HG03097 (cell line): ENCODE measurements around the gene SH3D21.

Experiments used
- ATAC-seq: cut with Tn5 transposase; IDR thresholded peaks from one replicate; pipeline ENCODE4 v1.9.1; 2021; ENCODE audit not compliant: unreplicated experiment, low FRiP score

The SH3D21 gene

DNA sequence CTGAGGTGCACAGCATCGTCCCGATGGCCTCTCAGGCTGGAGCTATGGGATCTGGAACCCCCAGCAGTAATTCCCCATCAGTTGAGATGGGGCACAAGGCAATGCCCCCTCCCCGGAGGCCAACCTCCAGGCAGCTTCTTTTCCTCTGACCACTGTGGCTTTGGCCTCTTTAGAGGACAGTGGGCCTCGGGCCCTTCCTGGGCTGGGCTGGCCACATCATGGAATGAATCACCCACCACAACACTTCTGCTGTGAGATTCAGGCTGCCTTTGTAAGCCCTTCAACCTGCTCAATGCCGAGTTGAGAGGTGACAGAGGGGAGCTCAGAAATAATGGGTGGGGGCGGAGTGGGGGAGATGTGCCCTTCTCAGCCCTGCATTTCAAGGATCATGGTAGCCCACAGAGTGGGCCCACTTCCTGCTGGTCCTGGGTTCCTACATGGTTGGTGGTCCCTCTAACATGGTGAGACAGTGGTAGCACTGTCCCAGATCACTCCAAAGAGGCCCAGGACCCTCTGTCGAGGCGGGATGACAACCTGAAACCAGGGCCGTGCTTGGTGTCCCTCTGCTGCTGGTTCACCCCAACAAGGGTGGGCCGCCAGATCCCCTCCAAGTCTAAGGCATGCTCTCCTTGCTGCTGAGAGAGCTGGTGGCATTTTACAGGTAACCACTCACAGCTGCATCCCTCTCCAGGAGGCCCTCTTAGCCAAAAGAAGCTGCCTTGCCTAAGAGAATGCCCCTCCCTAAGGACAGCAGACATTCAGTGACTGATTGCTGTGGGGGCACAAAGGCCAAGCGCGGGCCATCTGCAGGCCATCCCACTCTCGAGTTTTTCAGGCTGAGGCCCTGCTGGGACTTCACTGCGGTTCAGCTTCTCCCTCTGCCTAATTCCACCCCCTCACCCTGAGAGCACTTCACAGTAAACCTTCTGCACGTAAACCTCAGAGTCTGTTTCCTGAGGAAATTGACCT lies 47.0 kb downstream of the SH3D21 start:
- no peak for ATAC-seq

DNA sequence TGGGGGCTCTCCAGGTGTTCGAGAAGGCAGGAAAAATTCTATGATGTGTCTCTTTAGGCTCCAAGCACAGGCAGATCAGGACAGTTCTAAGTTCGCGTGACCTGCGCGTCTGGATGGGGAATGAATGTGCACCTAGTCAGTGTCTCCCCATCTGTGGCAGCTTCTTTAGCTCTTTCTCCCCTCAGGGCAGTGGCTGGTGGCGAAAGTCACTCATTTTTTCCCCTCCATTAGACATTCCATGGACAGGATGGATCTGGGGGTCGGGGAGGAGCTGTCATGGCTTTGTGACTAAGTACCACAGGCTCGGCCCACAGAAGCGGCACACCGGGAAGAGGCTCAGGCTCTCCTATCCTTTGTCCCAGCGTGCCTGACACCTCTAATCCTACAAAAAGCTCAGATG lies 48.3 kb downstream of the SH3D21 start:
- no peak for ATAC-seq

- ATAC-seq, result no peak
Measured at GRCh38 chr1:36355811-36356210, 49.6 kb downstream of the SH3D21 start.

- ATAC-seq, result no peak
Measured at GRCh38 chr1:36358514-36359084, 52.4 kb downstream of the SH3D21 start.

- ATAC-seq, result no peak
Measured at GRCh38 chr1:36359383-36359782, 53.2 kb downstream of the SH3D21 start.

DNA sequence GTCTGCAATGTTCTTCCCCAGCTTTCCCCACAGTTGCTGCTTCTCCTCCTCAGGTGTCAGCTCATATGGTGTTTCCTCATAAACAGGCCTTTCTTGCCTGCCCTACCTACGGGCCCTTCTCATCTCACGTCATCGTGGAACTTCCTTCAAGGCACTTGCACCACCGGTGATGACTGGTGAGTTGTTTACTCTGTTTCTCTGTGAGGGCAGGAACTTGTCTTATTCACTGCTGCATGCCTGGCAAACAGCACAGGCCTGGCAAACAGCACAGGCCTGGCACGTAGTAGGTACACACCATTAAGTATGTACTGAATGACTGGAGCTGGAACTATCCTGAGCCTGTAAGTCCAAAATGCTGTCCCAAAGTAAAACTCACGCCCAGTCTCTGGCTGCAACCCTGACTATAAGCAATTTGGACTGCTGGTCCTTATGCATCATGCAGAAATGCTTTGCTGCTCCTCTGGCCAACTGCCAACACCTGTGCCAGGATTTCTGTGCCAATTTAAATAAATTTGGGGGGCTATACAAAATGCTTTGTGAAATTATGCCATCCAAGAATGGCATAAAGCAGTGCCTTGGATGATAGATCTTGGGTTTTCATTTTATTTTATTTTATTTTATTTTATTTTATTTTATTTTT lies 53.9 kb downstream of the SH3D21 start:
- no peak for ATAC-seq

DNA sequence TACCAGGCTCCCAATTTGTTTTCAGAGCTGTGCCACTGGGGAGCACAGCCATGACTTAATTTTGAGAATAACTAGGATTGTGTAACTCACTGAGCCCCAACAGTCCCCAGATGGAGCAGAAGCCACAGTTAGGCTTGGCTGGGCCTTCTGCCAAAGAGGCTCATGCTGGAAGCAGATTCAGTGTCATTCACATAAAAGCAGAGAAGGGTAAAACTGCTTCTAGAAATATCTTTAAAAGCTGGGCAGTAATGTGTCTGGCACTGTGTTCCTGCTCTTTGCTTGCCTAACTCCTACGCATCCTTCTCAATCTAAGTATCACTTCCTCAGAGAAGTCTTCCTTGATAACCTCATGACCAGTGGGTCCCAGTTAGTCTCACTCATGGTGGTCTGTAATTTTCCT lies 59.2 kb downstream of the SH3D21 start:
- ATAC-seq, result no peak

DNA sequence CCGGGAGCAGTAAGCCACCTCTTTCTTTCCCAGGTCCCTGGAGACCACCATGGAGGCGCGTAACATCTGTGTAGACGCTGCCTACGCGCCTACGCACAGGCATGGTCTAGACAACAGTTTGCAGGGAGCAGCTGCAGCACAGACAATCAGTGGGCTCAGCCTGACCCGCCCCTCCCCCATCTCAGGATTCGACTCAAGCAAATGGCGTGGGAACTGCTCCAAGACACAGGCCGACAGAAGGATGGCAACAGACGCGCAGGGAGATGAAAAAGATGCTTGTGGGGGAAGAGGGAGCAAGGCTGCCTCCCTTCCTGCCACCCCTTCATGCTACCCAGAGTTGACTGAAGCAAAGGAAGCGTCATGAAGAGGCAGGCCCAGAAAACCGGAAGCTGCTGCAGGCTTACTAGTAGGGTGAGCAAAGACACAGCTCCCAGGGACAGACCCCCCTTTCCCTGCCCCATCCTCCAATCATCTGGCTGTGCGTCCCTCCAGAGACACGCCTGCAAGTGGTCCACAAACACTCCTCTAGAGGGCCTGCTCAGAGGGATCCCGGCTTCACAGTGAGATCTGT lies 60.0 kb downstream of the SH3D21 start:
- ATAC-seq, result no peak

DNA sequence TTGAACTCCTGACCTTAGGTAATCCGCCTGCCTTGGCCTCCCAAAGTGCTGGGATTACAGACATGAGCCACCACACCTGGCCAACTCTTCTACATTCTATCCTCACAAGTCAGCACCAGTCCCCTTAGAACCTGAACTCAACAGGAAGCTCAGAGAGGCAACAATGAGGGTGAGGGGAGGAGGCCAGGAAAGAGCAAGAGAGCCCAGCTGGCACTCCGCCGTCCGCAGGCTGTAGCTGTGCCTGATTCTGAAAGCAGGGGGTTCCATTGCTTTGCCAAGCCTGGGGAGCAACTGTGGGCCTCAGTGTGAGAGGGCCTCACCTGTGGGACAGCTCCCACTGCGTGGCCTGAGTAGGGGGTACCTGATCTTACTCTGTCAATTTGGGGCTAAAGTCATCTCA lies 60.9 kb downstream of the SH3D21 start:
- ATAC-seq, result no peak

- no peak for ATAC-seq
Measured at GRCh38 chr1:36367798-36368197, 61.6 kb downstream of the SH3D21 start.

DNA sequence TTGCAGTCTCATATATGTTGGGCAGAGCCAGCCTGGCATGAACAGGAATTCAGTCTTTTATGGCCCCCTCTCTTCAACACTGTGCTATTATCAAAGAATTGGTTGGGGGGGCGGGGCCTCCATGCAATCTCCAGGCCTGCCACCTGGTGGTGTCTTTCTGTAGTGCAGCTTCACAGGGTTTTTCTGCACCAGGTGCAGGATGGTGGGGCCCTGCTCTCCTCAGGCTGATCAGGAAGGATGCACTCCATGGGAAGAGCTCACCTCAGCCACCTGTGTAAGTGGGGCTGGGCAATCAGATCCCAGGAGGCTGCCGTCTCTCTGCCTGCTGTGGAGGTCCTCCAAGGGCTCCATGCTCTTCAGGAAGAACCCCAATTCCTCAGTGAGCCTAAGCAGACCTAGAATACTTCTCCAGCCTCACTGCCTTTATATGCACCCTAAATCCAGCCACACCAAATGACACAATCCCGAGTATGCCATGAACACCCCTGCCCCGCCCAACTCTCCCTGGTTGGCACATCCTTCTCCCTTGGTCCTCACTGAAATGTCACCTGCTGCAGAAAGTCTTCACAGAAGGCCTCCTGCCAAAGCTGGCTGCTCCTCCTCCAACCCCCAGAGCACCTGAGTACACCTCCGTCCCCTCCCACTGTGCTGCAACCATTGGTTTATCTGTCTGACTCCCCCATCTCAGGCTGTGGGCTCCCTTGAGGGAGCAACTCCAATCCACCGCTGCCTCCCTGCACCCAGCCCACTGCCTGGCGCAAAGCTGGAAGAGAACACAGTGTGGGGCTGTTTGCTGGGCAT lies 63.1 kb downstream of the SH3D21 start:
- ATAC-seq, result no peak
